Hepatocyte (in vitro differentiated cells): ENCODE data around the gene ADGRF1. TPM values are rescaled to one million over a fixed set of nuclear protein-coding genes. Genes with fewer than 3 reads are reported as not detected.

ENCODE experiments used
- DNase-seq: peaks from one replicate; pipeline ENCODE4 v3.0.0-alpha.2; 2016; ENCODE audit warnings: low spot score
- H2AFZ ChIP-seq: fragments of 200-600 bp; sonication (generic); 2 replicates; pipeline ENCODE4 v1.6.0; 2016; ENCODE audit warnings: antibody characterized with exemption, mild to moderate bottlenecking
- H3K27ac ChIP-seq: fragments of 200-600 bp; sonication (generic); 2 replicates; pipeline ENCODE4 v1.5.1; 2016; ENCODE audit warnings: mild to moderate bottlenecking
- H3K27me3 ChIP-seq: fragments of 200-600 bp; sonication (generic); 2 replicates; pipeline ENCODE4 v1.6.1; 2016
- H3K36me3 ChIP-seq: fragments of 200-600 bp; sonication (generic); replicated peaks from 2 replicates; pipeline ENCODE4 v1.5.1; 2016; ENCODE audit warnings: low read depth; ENCODE audit not compliant: insufficient read depth
- H3K4me1 ChIP-seq: fragments of 200-600 bp; sonication (generic); 2 replicates; pipeline ENCODE4 v1.5.1; 2016; ENCODE audit warnings: mild to moderate bottlenecking, moderate library complexity; ENCODE audit not compliant: insufficient read depth
- H3K4me2 ChIP-seq: fragments of 200-600 bp; sonication (generic); 2 replicates; pipeline ENCODE4 v1.6.0; 2016
- H3K4me3 ChIP-seq: fragments of 200-600 bp; sonication (generic); 2 replicates; pipeline ENCODE4 v1.5.1; 2016; ENCODE audit warnings: mild to moderate bottlenecking
- H3K79me2 ChIP-seq: fragments of 200-600 bp; sonication (generic); 2 replicates; pipeline ENCODE4 v1.6.0; 2017; ENCODE audit warnings: mild to moderate bottlenecking
- H3K9me2 ChIP-seq: fragments of 200-600 bp; sonication (generic); replicated peaks from 2 replicates; pipeline ENCODE4 v1.6.0; 2017; ENCODE audit warnings: mild to moderate bottlenecking; ENCODE audit not compliant: insufficient read depth
- H3K9me3 ChIP-seq: fragments of 200-600 bp; sonication (generic); 2 replicates; pipeline ENCODE4 v1.5.1; 2016; ENCODE audit warnings: low read depth, mild to moderate bottlenecking
- H4K20me1 ChIP-seq: fragments of 200-600 bp; sonication (generic); 2 replicates; pipeline ENCODE4 v1.6.0; 2016; ENCODE audit warnings: mild to moderate bottlenecking; ENCODE audit not compliant: insufficient read depth, poor library complexity, severe bottlenecking
- EZH2 ChIP-seq: fragments of 200-600 bp; sonication (generic); IDR thresholded peaks from 2 replicates; pipeline ENCODE4 v1.6.1; 2016; ENCODE audit warnings: antibody characterized with exemption, mild to moderate bottlenecking, borderline replicate concordance
- EZH2phosphoT487 ChIP-seq: fragments of 200-600 bp; sonication (generic); IDR thresholded peaks from one replicate; pipeline ENCODE4 v1.6.1; 2018; ENCODE audit warnings: antibody characterized with exemption, mild to moderate bottlenecking, low read depth, moderate library complexity; ENCODE audit not compliant: unreplicated experiment, severe bottlenecking
- WGBS: methylation state at CpG from one replicate; pipeline ENCODE4 v1.1.6; 2016; ENCODE audit warnings: low lambda C conversion rate; ENCODE audit errors: missing lambda C conversion rate; 5-methylcytosine and 5-hydroxymethylcytosine counted together
- polyA plus RNA-seq: library from polyadenylated mRNA; unstranded; fragments of >200 nt; fragmentation: Nextera tagmentation; extraction: Ambion mirVana; gene quantifications from 2 replicates; pipeline ENCODE4 v1.2.1, GENCODE V29; 2016
- total RNA-seq: library from RNA; depleted of rRNA; stranded (reverse); fragments of >200 nt; gene quantifications from 2 replicates; pipeline ENCODE4 v1.2.3, GENCODE V29; 2014
- TF ChIP-seq, protein P1 (sequence below): fragments of 200-600 bp; sonication (generic); IDR thresholded peaks from 2 replicates; pipeline ENCODE4 v1.5.1; 2016; ENCODE audit warnings: antibody characterized with exemption, mild to moderate bottlenecking; ENCODE audit not compliant: poor library complexity

ADGRF1 gene
- total and polyA plus RNA-seq, 2 experiments from 2014 or later, result 1.7 to 2.8 TPM

DNA sequence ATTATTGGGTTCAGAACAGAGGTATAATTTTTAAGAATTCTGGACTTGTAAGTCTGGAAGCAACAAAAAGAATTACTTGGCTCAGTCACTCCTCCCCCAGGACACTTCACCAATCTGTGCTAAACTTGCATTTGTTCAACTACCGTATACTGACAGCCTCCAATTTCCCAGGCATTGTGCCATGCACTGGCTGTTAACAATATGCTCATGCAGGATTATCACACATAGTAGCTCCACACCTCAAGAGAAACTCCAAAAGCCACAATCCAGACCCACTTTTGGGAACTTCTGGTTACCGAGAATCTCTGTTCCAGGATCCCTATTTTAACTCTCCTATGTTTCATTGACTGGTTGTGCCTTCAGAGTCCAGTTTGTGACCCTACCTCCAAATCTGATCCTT lies 7.7 kb downstream of the ADGRF1 start:
- no peak for DNase-seq
- Histone ChIP-seq H3K9me2 (no peaks in the 10 kb centered on the region), H3K36me3 (no peaks in the 10 kb centered on the region), H3K9me3 (no peaks in the 10 kb centered on the region), H2AFZ (no peak overlapping the region), H3K4me1 (peaks cover 21% of the 10 kb centered on the region), H3K4me2 (peak overlapping the region; percentile 38), H3K79me2 (no peaks in the 10 kb centered on the region), H3K27ac (peak overlapping the region; percentile 17), H4K20me1 (no peaks in the 10 kb centered on the region), H3K27me3 (no peaks in the 10 kb centered on the region), H3K4me3 (no peak overlapping the region)
- WGBS, result 63% methylated on average over 2 of the region's 2 CpGs
- TF ChIP-seq, protein P1, sequence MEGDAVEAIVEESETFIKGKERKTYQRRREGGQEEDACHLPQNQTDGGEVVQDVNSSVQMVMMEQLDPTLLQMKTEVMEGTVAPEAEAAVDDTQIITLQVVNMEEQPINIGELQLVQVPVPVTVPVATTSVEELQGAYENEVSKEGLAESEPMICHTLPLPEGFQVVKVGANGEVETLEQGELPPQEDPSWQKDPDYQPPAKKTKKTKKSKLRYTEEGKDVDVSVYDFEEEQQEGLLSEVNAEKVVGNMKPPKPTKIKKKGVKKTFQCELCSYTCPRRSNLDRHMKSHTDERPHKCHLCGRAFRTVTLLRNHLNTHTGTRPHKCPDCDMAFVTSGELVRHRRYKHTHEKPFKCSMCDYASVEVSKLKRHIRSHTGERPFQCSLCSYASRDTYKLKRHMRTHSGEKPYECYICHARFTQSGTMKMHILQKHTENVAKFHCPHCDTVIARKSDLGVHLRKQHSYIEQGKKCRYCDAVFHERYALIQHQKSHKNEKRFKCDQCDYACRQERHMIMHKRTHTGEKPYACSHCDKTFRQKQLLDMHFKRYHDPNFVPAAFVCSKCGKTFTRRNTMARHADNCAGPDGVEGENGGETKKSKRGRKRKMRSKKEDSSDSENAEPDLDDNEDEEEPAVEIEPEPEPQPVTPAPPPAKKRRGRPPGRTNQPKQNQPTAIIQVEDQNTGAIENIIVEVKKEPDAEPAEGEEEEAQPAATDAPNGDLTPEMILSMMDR, result no peak
- no peak for TF ChIP-seq EZH2phosphoT487

DNA sequence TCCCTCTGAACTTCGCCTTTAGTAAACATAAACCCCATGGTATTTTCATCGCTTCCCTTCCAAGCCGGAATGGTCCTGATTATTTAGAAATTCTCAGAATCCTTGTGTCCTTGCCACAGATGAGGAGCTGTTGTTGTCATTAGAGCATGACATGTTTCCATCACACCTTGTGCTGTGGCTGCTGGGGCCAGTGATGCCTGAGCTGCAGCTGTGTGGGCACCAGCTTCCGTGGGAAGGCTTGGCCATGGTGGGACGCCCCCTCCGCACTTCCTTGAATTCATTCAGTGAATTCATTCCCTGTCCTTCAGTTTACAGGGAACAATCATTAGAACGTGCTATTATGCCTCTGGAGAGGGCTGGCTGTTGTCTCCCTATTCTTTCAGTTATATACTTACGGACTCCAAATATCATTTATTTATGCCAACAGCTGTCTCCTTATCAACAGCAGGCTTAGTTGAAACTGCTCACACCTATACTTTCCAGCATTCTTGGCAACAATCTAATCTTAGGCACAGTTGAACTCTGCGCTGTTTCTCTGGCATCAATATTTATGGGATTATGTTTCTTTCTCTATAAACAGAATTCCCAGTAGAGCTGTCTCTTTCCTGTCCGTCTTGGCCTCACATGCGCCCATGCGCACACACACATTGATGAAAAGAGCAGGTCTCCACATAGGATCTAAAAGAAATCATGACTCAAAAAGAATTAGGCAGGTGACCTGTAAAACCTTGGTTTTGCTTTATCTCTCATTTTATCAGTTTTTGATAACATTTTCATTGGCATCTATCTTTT lies 9.0 kb downstream of the ADGRF1 start:
- Histone ChIP-seq H3K79me2 (no peaks in the 10 kb centered on the region), H4K20me1 (no peaks in the 10 kb centered on the region), H3K9me2 (no peaks in the 10 kb centered on the region), H3K27me3 (no peaks in the 10 kb centered on the region), H3K4me2 (peak overlapping the region; percentile 38), H3K27ac (peak overlapping the region; percentile 26), H2AFZ (no peak overlapping the region), H3K4me3 (no peak overlapping the region), H3K4me1 (peaks cover 21% of the 10 kb centered on the region), H3K9me3 (no peaks in the 10 kb centered on the region), H3K36me3 (no peaks in the 10 kb centered on the region)
- WGBS, result 54% methylated on average over 12 of the region's 12 CpGs
- TF ChIP-seq, protein P1, result no peak
- peak; percentile 12 for DNase-seq

DNA sequence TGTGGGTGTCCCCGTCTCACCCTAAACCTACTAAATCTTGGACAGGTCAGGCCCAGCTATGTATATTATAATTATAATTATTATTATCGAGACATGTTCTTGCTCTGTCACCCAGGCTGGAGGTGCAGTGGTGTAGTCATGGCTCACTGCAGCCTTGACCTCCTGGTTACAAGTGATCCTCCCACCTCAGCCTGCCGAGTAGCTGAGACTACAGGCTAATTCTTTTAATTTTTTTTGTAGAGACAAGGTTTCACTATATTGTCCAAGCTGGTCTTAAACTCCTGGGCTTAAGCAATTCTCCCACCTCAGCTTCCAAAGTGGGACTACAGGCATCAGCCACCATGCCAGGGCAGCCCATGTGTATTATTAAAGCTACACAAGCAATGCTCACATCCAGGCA lies 10.5 kb downstream of the ADGRF1 start:
- Histone ChIP-seq H2AFZ (no peak overlapping the region), H3K4me3 (no peak overlapping the region), H4K20me1 (no peaks in the 10 kb centered on the region), H3K9me2 (no peaks in the 10 kb centered on the region), H3K4me1 (peaks cover 21% of the 10 kb centered on the region), H3K4me2 (no peak overlapping the region), H3K9me3 (no peaks in the 10 kb centered on the region), H3K27me3 (no peaks in the 10 kb centered on the region), H3K79me2 (no peaks in the 10 kb centered on the region), H3K27ac (no peak overlapping the region), H3K36me3 (no peaks in the 10 kb centered on the region)
- 93% methylated on average over 3 of the region's 3 CpGs for WGBS
- no peak for TF ChIP-seq EZH2
- TF ChIP-seq, protein P1, result no peak
- no peak for TF ChIP-seq EZH2phosphoT487
- DNase-seq, result no peak
